ENCODE data around the gene TEX30. TPM values are rescaled to one million over a fixed set of nuclear protein-coding genes. Genes with fewer than 3 reads are reported as not detected.

TEX30 gene
- total RNA-seq, result 10.7 and 25.9 TPM in 2 replicates

DNA sequence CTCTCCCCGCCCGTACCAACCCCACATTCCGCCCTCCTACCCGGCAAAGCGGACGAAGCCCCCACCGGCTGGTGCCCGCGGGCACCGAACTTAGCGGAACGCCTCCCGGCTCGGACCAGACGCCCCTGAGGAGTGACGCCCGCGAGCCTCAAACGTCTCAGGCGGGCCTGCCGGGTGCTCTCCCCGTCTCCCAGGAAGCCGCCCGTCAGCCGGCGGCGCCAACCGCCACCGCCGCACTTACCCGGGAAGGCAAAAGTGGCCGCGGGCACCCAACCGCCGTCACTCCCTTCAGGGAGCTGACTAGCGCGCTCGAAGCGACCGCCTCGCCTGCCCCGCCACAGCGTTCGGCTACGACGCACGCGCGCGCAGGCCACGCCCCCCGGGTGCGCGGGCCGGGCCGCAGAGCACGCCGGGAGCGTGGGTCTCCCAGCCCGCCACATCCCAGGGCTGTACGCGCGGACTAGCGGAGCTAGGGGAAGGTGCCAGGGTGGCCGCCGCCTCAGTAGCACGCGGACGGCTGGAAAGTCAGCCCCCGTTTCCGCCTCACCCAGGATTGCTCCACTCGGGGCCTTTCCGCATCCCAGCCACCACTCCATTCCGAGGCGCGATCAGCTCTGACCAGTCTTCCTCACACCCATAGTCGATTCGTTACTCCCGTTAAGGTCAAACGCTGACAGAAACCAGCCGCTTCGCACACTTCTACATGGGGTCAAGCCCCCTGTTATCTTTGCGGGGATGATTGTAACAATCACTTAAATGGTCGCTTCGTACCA is at the start of gene TEX30:
Gene TEX30, minus strand, starts transcription at position 346 of the 773 bp plus-strand sequence. CDS start 3,760 bp downstream, outside the sequence.

DNA sequence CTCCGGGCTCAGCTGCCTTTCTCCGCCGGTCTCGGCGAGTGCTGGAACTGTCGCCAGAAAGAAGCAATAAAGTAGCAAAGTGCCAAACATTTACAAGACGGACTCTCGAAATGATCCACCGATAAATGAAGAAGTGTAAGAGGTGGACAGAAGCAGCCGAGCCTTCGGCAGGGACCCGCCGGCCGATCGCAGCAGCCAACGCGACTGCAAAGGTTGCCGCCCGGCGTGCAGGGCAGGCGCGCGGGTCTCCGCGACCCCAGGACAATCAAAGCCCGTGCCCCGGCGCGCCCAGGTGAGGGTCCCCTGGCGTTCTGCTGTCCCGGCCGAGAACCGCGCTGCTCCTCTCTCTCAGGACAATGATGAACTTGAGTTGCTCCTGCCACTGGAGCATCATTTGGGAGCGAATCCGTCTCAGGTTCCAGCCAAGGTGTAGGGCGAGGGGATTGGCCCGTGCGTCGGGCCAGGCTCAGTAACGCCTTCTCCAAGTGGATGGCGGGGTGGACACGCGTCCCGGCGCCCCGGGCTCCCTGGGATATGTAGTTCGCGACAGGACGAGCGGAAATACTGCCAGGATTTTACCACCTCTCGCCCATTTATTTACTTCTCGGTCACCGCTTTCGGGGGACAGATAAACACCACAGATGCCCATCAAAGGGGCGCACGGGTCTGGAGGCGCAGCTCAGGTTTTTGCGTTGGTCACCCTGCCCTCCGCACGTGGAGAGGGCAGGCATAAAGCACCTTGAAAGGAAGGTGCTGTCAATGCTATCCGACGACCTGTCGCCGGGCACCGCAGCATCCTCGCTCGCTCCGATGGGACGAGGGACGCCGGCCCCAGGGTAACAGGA is 25.2 kb upstream of the TEX30 start, which contains the start of the genes BIVM and POGLUT2:
Gene BIVM, plus strand, starts transcription at position 539 of the 845 bp plus-strand sequence. CDS start 8,149 bp downstream, outside the sequence.
Gene POGLUT2, minus strand, starts transcription at position 396 of the 845 bp plus-strand sequence. Its CDS starts 306 bp downstream, at position 90.

Other genes with a start within 250 kb of the TEX30 start
- 89.5 and 116 TPM in 2 replicates for gene TPP2, start 176.8 kb downstream of the TEX30 start, total RNA-seq
- not detected in 2 replicates for gene METTL21C, start 78.7 kb downstream of the TEX30 start, total RNA-seq
- 8.5 and 30.1 TPM in 2 replicates for gene POGLUT2, start 25.2 kb upstream of the TEX30 start, total RNA-seq
- 10.9 and 35.1 TPM in 2 replicates for gene BIVM, start 25.3 kb upstream of the TEX30 start, total RNA-seq
- 56.5 and 74.9 TPM in 2 replicates for gene ERCC5, start 72.2 kb upstream of the TEX30 start, total RNA-seq